Measurements from ENCODE around the gene CCHCR1. TPM values are rescaled to one million over a fixed set of nuclear protein-coding genes. Genes with fewer than 3 reads are reported as not detected.

The CCHCR1 gene
- total RNA-seq, 1 experiment from 2014 or later, result 31.3 TPM

DNA sequence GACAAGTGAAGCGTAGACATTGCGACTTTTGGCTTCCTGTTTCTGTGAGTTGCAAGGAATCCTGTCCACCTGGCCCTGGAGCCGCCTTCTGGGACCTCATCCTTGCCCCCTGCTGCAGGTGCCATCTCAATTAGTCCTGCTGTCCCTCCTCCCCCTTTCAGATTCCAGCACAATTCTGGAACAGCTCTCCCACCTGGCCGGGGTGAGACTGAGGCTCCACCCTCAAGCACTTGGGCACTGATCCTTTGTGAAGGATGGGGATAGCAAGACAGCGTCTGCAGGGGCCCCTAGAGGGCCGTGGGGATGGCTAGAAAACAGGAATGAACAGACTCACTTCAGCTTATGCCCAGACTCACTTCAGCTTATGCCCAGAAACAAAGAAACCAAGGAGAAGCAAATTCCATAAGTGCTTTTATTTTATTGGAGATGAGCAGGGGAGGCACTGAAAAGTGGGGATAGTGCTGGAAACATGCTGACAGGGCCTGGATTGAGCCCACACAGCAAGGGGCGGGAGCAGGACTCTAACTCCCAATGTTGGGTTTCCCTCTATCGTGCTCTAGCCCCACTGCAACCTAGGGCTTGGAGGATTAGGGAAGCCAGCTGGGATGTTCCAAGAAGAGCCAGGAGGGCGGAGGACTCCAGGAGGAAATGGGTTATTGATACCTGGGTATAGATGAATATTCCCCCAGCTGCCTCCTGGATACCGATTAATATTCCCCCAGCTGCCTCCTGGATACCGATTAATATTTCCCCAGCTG is 46.6 kb downstream of the CCHCR1 start:
- DNase-seq (no peak), ATAC-seq (no peak)
- Histone ChIP-seq H3K27me3 (ENCODE audit: low read length) (no peaks in the 10 kb centered on the region), H2AFZ (ENCODE audit: low read length) (no peak overlapping the region), H3K79me2 (ENCODE audit: low read length) (peaks cover 11% of the 10 kb centered on the region), H3K4me2 (ENCODE audit: low read length) (no peak overlapping the region), H3K9me3 (ENCODE audit: low read length) (no peaks in the 10 kb centered on the region), H3K9ac (ENCODE audit: low read length) (no peak overlapping the region), H4K20me1 (ENCODE audit: low read length) (no peaks in the 10 kb centered on the region), H3K4me1 (ENCODE audit: insufficient read depth, low read length) (peaks cover 32% of the 10 kb centered on the region), H3K9me2 (replicated peaks; ENCODE audit: low read length) (no peaks in the 10 kb centered on the region), H3K27ac (ENCODE audit: low read length) (no peak overlapping the region), H3K36me3 (ENCODE audit: low read depth, low read length) (no peaks in the 10 kb centered on the region), H3K4me3 (ENCODE audit: low read length) (no peak overlapping the region), H3F3A (ENCODE audit: low read length, unreplicated experiment) (no peaks in the 10 kb centered on the region)
- no TSS peak for BruUV-seq (replicated peaks)
- intact Hi-C loops (cut with micrococcal nuclease), result no loop called here
- ChIA-PET POLR2A (ENCODE audit: unreplicated experiment) (no interaction called here), CTCF (no interaction called here)
- TF ChIP-seq EZH2 (IDR thresholded peaks at IDR 0.05; ENCODE audit: low read length, unreplicated experiment) (no peak), EZH2phosphoT487 (IDR thresholded peaks at IDR 0.05; ENCODE audit: borderline replicate concordance, low read length) (no peak)
- TF ChIP-seq, protein P1, sequence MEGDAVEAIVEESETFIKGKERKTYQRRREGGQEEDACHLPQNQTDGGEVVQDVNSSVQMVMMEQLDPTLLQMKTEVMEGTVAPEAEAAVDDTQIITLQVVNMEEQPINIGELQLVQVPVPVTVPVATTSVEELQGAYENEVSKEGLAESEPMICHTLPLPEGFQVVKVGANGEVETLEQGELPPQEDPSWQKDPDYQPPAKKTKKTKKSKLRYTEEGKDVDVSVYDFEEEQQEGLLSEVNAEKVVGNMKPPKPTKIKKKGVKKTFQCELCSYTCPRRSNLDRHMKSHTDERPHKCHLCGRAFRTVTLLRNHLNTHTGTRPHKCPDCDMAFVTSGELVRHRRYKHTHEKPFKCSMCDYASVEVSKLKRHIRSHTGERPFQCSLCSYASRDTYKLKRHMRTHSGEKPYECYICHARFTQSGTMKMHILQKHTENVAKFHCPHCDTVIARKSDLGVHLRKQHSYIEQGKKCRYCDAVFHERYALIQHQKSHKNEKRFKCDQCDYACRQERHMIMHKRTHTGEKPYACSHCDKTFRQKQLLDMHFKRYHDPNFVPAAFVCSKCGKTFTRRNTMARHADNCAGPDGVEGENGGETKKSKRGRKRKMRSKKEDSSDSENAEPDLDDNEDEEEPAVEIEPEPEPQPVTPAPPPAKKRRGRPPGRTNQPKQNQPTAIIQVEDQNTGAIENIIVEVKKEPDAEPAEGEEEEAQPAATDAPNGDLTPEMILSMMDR (conservative IDR thresholded peaks at IDR 0.05; ENCODE audit: low read depth, low read length), result no peak

DNA sequence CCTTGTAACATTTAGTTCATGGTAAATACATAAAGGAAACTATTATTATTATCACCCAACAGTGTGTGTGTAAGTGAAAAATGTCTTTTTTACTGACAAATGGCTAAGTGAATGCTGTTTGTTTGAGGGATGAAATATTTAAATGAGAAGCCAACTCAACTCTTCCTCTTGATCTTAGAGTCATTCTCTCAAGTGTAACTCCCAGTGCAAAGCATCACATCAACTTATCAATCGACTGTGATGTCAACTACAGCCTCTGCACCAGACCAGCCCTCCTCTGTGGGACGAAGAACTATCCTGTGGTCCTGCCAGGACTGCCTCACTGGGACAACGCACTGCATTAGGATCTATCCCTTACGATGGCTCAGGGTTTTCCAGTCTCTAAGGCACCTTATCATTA is 50.5 kb downstream of the CCHCR1 start:
- H3F3A ChIP-seq (ENCODE audit: low read length, unreplicated experiment), result no peaks in the 10 kb centered on the region
- intact Hi-C loops (cut with micrococcal nuclease), result no loop called here
- no peak overlapping the region for H3K9ac ChIP-seq (ENCODE audit: low read length)
- no peak overlapping the region for H3K4me3 ChIP-seq (ENCODE audit: low read length)
- no peak overlapping the region for H2AFZ ChIP-seq (ENCODE audit: low read length)
- ATAC-seq, result no peak
- no peaks in the 10 kb centered on the region for H3K79me2 ChIP-seq (ENCODE audit: low read length)
- H3K27me3 ChIP-seq (ENCODE audit: low read length), result no peaks in the 10 kb centered on the region
- H3K9me3 ChIP-seq (ENCODE audit: low read length), result no peaks in the 10 kb centered on the region
- no peaks in the 10 kb centered on the region for H3K36me3 ChIP-seq (ENCODE audit: low read depth, low read length)
- TF ChIP-seq, protein P1 (conservative IDR thresholded peaks at IDR 0.05; ENCODE audit: low read depth, low read length), result no peak
- no peaks in the 10 kb centered on the region for H4K20me1 ChIP-seq (ENCODE audit: low read length)
- no peak overlapping the region for H3K27ac ChIP-seq (ENCODE audit: low read length)
- H3K9me2 ChIP-seq (replicated peaks; ENCODE audit: low read length), result no peaks in the 10 kb centered on the region
- no TSS peak for BruUV-seq (replicated peaks)
- POLR2A ChIA-PET (ENCODE audit: unreplicated experiment), result no interaction called here
- CTCF ChIA-PET, result no interaction called here
- DNase-seq, result no peak
- no peaks in the 10 kb centered on the region for H3K4me1 ChIP-seq (ENCODE audit: insufficient read depth, low read length)
- H3K4me2 ChIP-seq (ENCODE audit: low read length), result no peak overlapping the region

DNA sequence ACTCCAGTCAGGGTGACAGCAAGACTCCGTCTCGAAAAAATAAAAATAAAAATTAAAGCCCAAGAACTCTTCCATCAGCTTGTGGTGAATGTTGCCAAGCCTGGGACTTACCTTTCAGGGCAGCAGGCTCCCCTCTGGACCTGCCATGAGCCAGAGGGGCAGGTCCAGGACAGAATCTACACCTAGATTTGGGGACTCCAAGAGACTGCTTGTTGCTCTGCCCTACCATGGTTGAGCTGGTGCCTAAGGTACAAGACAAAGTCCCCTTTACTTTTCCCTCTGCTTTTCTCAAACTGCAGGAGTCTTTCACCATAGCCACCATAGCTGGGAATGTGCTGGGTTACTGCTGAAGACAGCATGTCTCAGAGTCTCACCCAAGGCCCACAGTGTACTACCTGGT is 54.5 kb downstream of the CCHCR1 start:
- ChIA-PET POLR2A (ENCODE audit: unreplicated experiment) (no interaction called here), CTCF (interaction anchor here (0.6 to 1.7 kb wide), 4 partner anchors 11 to 28 kb away, joined by 3 to 5 read pairs (median 4); partner anchors contain the start of gene PSORS1C1)
- no TSS peak for BruUV-seq (replicated peaks)
- ATAC-seq (no peak), DNase-seq (no peak)
- Histone ChIP-seq H3K4me3 (ENCODE audit: low read length) (no peak overlapping the region), H3F3A (ENCODE audit: low read length, unreplicated experiment) (no peaks in the 10 kb centered on the region), H3K9ac (ENCODE audit: low read length) (no peak overlapping the region), H3K4me2 (ENCODE audit: low read length) (no peak overlapping the region), H3K9me2 (replicated peaks; ENCODE audit: low read length) (no peaks in the 10 kb centered on the region), H3K4me1 (ENCODE audit: insufficient read depth, low read length) (no peaks in the 10 kb centered on the region), H3K27me3 (ENCODE audit: low read length) (no peaks in the 10 kb centered on the region), H3K9me3 (ENCODE audit: low read length) (no peaks in the 10 kb centered on the region), H4K20me1 (ENCODE audit: low read length) (no peaks in the 10 kb centered on the region), H2AFZ (ENCODE audit: low read length) (no peak overlapping the region), H3K79me2 (ENCODE audit: low read length) (no peaks in the 10 kb centered on the region), H3K36me3 (ENCODE audit: low read depth, low read length) (no peaks in the 10 kb centered on the region), H3K27ac (ENCODE audit: low read length) (no peak overlapping the region)
- TF ChIP-seq, protein P1 (conservative IDR thresholded peaks at IDR 0.05; ENCODE audit: low read depth, low read length), result no peak
- no peak for TF ChIP-seq EZH2phosphoT487 (IDR thresholded peaks at IDR 0.05; ENCODE audit: borderline replicate concordance, low read length)
- TF ChIP-seq EZH2 (IDR thresholded peaks at IDR 0.05; ENCODE audit: low read length, unreplicated experiment), result no peak
- intact Hi-C loops (cut with micrococcal nuclease), result no loop called here
